ENCODE measurements around the gene IPO11.
"Not testable (repeated sequence)": the region's sequence is repeated elsewhere in the genome, so short reads cannot be mapped to it uniquely, and the experiment has no call there.

The IPO11 gene

GRCh38 chr5:62652225-62652624 is 239.7 kb downstream of the IPO11 start:
- no peak for DNase-seq

GRCh38 chr5:62653001-62653863 is 240.7 kb downstream of the IPO11 start:
- DNase-seq = no peak

DNA sequence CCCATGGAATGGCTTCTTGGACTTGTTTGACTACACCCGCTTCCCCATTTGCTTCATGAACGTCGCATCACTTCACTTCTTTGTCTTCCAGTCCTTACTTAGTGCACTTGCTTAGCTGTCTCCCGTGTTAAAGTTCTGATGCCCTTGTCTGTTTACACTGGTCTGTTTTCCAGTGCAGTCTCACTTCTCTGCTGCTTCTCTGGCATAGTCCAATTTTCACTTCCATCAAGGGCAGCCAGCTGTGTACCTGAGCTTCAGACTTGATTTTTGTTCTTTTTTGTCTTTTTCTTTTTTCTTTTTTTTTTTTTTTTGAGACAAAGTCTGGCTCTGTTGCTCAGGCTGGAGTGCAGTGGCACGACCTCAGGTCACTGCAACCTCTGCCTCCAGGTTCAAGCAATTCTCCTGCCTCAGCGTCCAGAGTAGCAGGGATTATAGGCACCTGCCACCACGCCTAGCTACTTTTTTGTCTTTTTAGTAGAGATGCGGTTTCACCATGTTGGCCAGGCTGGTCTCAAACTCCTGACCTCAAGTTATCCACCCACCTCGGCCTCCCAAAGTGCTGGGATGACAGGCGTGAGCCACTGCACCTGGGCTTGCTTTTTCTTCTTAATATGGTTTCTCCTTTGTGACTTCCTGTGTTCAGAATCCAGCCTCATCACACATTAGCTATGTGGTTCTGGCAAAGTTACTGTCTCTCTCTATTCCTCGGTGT is 241.5 kb downstream of the IPO11 start:
- DNase-seq = no peak

GRCh38 chr5:62657772-62658171 is 245.2 kb downstream of the IPO11 start:
- not testable (repeated sequence) for DNase-seq

DNA sequence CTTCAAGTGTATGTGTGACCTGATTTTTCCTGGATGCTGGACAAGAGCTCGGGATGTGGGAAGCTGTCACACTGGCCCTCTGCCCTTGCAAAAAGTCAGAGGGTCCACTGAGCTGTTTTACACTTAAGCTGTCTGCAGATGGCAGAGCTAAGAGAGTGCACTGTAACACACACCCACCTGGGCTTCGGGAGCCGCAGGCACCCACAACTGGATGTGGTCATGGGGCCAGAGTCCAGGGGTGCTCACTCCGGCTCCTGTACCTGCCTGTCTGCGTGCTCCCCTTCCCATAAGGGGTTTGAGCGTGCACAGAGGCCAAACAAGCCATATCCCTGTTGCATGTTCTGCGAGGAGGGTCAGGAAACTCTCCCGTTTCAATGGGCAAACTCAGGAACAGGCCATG is 248.6 kb downstream of the IPO11 start:
- no peak for DNase-seq

GRCh38 chr5:62662521-62662920 is 250.0 kb downstream of the IPO11 start:
- DNase-seq = no peak

- DNase-seq = no peak
Measured at GRCh38 chr5:62671479-62671878, 258.9 kb downstream of the IPO11 start.

- not testable (repeated sequence) for DNase-seq
Measured at GRCh38 chr5:62676596-62676995, 264.0 kb downstream of the IPO11 start.

Measured in retina (tissue), 1 donor.